Esophagus muscularis mucosa (tissue), 4 donors: ENCODE results near the gene ARMC9. TPM values are rescaled to one million over a fixed set of nuclear protein-coding genes. Genes with fewer than 3 reads are reported as not detected.

Source experiments
- DNase-seq: peaks from one replicate; pipeline ENCODE4 v3.0.0-alpha.2; 2017; ENCODE audit errors: extremely low spot score
- H3K27ac ChIP-seq, 4 donors: fragments of 200-600 bp; sonication (generic); replicated peaks in 1 of 4; 1 replicate in 3 of 4; 2 replicates in 1 of 4; pipeline ENCODE4 v1.5.1; 2016 to 2019; ENCODE audit warnings: mild to moderate bottlenecking in 1 of 4
- H3K27me3 ChIP-seq, 4 donors: fragments of 200-600 bp; sonication (generic); one replicate each; pipeline versions ENCODE4 v1.5.1 to v1.6.0; 2016 to 2019
- H3K36me3 ChIP-seq, 4 donors: fragments of 200-600 bp; sonication (generic); one replicate each; pipeline ENCODE4 v1.5.1; 2016 to 2019
- H3K4me1 ChIP-seq, 4 donors: fragments of 200-600 bp; sonication (generic); one replicate each; pipeline ENCODE4 v1.5.1; 2016 to 2019
- H3K4me3 ChIP-seq, 4 donors: fragments of 200-600 bp; sonication (generic); 1 replicate in 2 of 4; 2 replicates in 2 of 4; pipeline ENCODE4 v1.5.1; 2016 to 2019; ENCODE audit warnings: mild to moderate bottlenecking in 4 of 4, moderate library complexity in 1 of 4
- H3K9me3 ChIP-seq, 4 donors: fragments of 200-600 bp; sonication (generic); 1 replicate in 3 of 4; 2 replicates in 1 of 4; pipeline ENCODE4 v1.5.1; 2016 to 2019
- CTCF ChIP-seq, 3 experiments: fragments of 200-600 bp in 2 of 3; fragments of 450-650 bp in 1 of 3; sonication (generic) in 2 of 3; IDR thresholded peaks; one replicate each; pipeline ENCODE4 v1.5.1; 2017 to 2019; ENCODE audit warnings: antibody characterized with exemption in 3 of 3, mild to moderate bottlenecking in 2 of 3, moderate library complexity in 1 of 3
- EP300 ChIP-seq: sonication (generic); formaldehyde crosslinking; IDR thresholded peaks from one replicate; pipeline ENCODE4 v1.6.1; 2017; ENCODE audit warnings: antibody characterized with exemption
- POLR2A ChIP-seq: fragments of 450-650 bp; IDR thresholded peaks from one replicate; pipeline ENCODE4 v1.6.1; 2017; ENCODE audit warnings: antibody characterized with exemption, moderate library complexity, mild to moderate bottlenecking, low read depth
- POLR2AphosphoS5 ChIP-seq, 2 donors: sonication (generic); formaldehyde crosslinking; IDR thresholded peaks; one replicate each; pipeline ENCODE4 v1.6.1; 2017; ENCODE audit warnings: antibody characterized with exemption in 2 of 2
- WGBS: methylation state at CpG from one replicate; pipeline ENCODE4 v1.1.5; 2018; 5-methylcytosine and 5-hydroxymethylcytosine counted together
- intact Hi-C: fragments of 100-400 bp; cut with DNase I; formaldehyde crosslinking; loops from one replicate; pipeline ENCODE4 v1.15.1; 2023
- total RNA-seq, 4 donors: library from RNA; depleted of rRNA; stranded (reverse); fragments of >200 nt; gene quantifications; one replicate each; pipeline versions ENCODE4 v1.1.0 to v1.2.1, GENCODE V29; 2016

ARMC9 gene
- total RNA-seq, 4 donors from 2014 or later = 119 to 262 (median 152) TPM

GRCh38 chr2:231326404-231326803, 128.0 kb downstream of the ARMC9 start:
- H3K4me3 ChIP-seq = no peak overlapping the region
- intact Hi-C loops = no loop called here
- no peak for DNase-seq
- no peaks in the 10 kb centered on the region for H3K27me3 ChIP-seq
- H3K4me1 ChIP-seq = peaks cover 0 to 2% (median 0%) of the 10 kb centered on the region in 4 donors
- TF ChIP-seq POLR2A (no peak), CTCF (IDR thresholded peaks at IDR 0.05) (no peak), EP300 (no peak), POLR2AphosphoS5 (IDR thresholded peaks at IDR 0.05) (no peak)
- H3K36me3 ChIP-seq = peaks cover 0 to 69% (median 20%) of the 10 kb centered on the region in 4 donors
- no peak overlapping the region for H3K27ac ChIP-seq
- 96% methylated on average over 3 of the region's 3 CpGs for WGBS
- no peaks in the 10 kb centered on the region for H3K9me3 ChIP-seq

- H3K27me3 ChIP-seq = no peaks in the 10 kb centered on the region
- peaks cover 0 to 80% (median 49%) of the 10 kb centered on the region in 4 donors for H3K36me3 ChIP-seq
- no peak overlapping the region for H3K27ac ChIP-seq
- intact Hi-C loops = no loop called here
- TF ChIP-seq EP300 = no peak
- no peak for TF ChIP-seq CTCF (IDR thresholded peaks at IDR 0.05)
- no peak for TF ChIP-seq POLR2AphosphoS5 (IDR thresholded peaks at IDR 0.05)
- TF ChIP-seq POLR2A = no peak
- H3K9me3 ChIP-seq = no peaks in the 10 kb centered on the region
- 78% methylated on average over 6 of the region's 8 CpGs for WGBS
- no peak overlapping the region for H3K4me3 ChIP-seq
- H3K4me1 ChIP-seq = no peaks in the 10 kb centered on the region
- DNase-seq = no peak
These were observed 131.9 kb downstream of the ARMC9 start for GRCh38 chr2:231330311-231330710.

DNA sequence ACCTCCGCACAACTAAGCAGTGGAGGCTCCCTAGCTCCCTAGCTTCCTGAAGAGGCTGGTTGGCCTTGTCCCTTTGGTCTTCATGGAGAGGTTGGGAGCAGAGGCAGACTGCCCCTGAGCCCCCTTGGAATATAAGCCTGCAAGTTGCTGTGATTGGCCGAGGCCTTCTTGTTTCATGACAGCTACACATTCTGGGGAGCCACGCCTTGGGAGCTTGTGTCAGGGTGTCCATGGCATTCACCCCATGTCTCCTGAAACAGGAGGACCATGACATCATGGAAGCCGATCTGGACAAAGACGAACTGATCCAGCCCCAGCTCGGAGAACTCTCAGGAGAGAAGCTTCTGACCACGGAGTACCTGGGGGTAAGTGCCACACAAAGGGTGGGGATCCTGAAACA, 133.1 kb downstream of the ARMC9 start:
- intact Hi-C loops = no loop called here
- no peak overlapping the region for H3K27ac ChIP-seq
- WGBS = 66% methylated on average over 5 of the region's 7 CpGs
- peaks cover 0 to 82% (median 49%) of the 10 kb centered on the region in 4 donors for H3K36me3 ChIP-seq
- TF ChIP-seq EP300 (no peak), POLR2AphosphoS5 (IDR thresholded peaks at IDR 0.05) (no peak), POLR2A (no peak), CTCF (IDR thresholded peaks at IDR 0.05) (no peak)
- DNase-seq = no peak
- no peak overlapping the region for H3K4me3 ChIP-seq
- no peaks in the 10 kb centered on the region for H3K9me3 ChIP-seq
- no peaks in the 10 kb centered on the region for H3K4me1 ChIP-seq
- H3K27me3 ChIP-seq = no peaks in the 10 kb centered on the region

GRCh38 chr2:231332388-231332787, 134.0 kb downstream of the ARMC9 start:
- WGBS = 96% methylated on average over 6 of the region's 6 CpGs
- Histone ChIP-seq H3K9me3 (no peaks in the 10 kb centered on the region), H3K27me3 (no peaks in the 10 kb centered on the region), H3K27ac (no peak overlapping the region), H3K4me1 (no peaks in the 10 kb centered on the region), H3K36me3 (peaks cover 0 to 82% (median 51%) of the 10 kb centered on the region in 4 donors), H3K4me3 (no peak overlapping the region)
- intact Hi-C loops = no loop called here
- TF ChIP-seq POLR2A (no peak), EP300 (no peak), CTCF (IDR thresholded peaks at IDR 0.05) (no peak), POLR2AphosphoS5 (IDR thresholded peaks at IDR 0.05) (no peak)
- DNase-seq = no peak

GRCh38 chr2:231332872-231333500, 134.6 kb downstream of the ARMC9 start:
- intact Hi-C loops = no loop called here

More at GRCh38 chr2:231332872-231333500, 134.6 kb downstream of the ARMC9 start:
- no peaks in the 10 kb centered on the region for H3K27me3 ChIP-seq
- H3K36me3 ChIP-seq = peaks cover 0 to 83% (median 52%) of the 10 kb centered on the region in 4 donors
- no peaks in the 10 kb centered on the region for H3K9me3 ChIP-seq
- H3K27ac ChIP-seq = no peak overlapping the region
- no peak for DNase-seq
- no peak overlapping the region for H3K4me3 ChIP-seq
- TF ChIP-seq EP300 (no peak), CTCF (IDR thresholded peaks at IDR 0.05) (no peak), POLR2A (no peak)
- H3K4me1 ChIP-seq = peaks cover 0 to 4% (median 0%) of the 10 kb centered on the region in 4 donors
- 93% methylated on average over 9 of the region's 9 CpGs for WGBS
